GM19043 (cell line): ENCODE data around the gene MYH6.

Source experiments
- ATAC-seq: cut with Tn5 transposase; IDR thresholded peaks from one replicate; pipeline ENCODE4 v1.9.1; 2021; ENCODE audit warnings: low read depth; ENCODE audit not compliant: unreplicated experiment

MYH6 gene

DNA sequence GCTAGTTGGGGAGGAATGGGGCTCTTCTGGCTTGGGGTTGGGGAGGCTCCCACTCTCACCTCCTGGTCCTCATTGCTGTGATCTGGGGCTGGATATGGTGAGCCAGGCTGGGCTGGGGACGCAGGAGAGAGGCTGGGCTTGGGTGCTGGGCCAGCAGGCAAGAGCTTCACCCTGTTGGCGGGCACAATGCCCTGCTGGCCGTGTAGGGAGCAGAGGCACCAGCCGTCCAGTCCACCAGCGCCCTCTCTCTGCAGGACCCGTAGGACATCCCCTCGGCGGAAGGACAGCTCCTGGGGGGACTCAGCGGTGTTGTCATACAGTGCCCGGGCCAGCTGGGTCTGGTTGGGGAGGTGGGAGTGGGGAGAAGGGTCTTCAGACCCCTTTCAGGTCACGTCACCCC, 47.6 kb downstream of the MYH6 start:
- no peak for ATAC-seq

DNA sequence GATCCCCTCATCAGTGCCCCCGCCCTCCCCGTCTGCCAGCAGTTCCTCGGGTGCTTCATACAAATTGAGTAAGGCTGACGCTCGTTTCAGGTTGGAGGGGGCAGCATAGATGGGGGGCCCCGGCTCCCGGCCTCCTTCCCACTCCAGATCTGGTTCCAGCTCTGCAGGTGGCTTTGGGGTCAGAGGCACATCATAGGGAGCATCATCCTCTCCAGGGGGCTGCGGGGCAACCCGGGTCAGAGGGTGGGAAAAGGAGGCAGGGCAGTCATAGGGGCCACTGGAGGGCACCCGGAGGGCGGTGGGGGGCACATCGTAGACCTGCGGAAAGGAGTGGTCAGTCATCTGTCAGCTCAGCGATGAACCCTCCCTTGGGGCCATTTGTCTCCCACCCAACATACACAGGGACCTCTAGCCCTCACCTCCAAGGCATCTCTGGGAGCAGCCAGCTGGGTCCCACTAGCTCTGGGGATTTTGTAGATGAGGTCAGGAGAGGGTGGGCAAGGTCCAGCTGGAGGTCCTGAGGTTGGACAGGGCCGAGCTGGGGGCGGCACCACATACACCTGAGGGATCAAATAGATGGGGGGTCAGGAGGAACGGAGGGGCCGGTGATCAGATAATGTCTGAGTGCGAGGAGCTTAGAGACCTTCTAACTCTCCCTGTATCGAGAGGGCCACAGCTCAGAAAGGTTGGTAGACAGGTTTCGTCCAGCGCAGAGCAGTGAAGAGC, 48.2 kb downstream of the MYH6 start:
- ATAC-seq = no peak

DNA sequence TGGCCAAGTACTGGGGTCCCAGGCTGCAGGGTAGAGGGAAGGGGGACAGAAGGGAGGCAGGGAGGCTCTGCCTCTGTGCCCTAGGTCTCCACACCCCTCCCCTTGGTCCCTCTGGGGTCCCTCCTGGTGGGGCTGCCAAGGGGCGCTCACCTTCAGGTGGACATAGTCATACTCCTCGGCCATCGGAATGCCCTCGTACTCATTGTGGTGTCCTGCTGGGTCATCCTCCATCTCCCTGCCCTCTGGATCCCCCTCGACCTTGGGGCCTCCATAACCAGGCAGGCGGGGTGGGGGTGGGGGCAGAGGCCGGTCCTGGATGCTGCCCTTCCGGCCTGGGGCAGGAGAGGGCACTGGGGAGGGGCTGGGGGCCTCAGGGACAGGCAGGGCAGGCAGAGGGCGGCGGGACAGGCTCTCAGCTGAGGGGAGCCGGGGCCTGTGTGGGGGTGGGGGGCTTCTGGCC, 48.9 kb downstream of the MYH6 start:
- no peak for ATAC-seq

DNA sequence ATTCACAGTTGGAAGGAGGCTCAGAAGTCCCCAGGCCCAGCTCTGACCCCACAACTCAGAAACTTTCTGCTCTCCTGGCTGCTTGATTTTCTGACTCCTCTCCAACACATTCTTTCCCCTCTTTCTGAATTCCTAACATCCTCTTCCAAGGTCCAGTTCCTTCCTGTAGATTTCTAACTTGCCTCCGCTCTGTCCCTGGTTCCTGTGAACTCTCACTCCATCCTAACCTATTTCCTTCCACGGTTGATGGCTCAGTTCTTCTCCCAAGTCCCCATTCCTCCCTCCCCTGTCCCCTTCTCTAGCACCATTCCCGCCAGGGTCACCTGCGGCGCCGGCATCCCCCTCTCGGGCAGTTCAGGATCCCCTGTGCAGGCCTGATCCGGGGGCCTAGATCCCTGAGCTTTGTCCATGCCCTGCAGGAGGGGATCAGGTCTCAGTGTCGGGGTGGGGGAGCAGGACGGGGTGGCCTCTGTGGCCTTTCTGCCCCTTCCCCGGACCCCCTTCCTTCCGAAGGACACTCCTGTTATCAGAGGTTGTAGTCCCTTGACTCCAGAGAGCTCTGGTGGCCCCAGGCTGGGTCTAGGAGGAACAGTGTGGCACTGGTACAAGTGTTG, 49.4 kb downstream of the MYH6 start:
- ATAC-seq = no peak

DNA sequence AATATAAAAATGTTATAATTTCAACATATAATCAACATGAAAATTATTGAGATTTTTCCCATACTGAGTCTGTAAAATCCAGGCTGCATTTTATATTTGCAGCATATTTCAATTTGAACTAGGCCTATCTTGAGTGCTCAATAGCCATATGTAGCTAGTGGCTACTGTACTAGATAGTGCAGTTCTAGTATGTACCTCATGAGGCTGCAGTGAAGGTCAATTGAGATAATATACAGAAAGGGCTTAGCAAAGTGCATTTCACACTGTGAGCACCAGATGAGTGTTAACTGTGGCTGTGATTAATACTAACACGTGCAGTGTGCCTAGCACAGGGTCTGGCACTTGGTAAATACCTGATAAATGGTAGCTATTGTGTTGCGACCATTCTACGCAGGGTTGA, 50.0 kb downstream of the MYH6 start:
- ATAC-seq = no peak

DNA sequence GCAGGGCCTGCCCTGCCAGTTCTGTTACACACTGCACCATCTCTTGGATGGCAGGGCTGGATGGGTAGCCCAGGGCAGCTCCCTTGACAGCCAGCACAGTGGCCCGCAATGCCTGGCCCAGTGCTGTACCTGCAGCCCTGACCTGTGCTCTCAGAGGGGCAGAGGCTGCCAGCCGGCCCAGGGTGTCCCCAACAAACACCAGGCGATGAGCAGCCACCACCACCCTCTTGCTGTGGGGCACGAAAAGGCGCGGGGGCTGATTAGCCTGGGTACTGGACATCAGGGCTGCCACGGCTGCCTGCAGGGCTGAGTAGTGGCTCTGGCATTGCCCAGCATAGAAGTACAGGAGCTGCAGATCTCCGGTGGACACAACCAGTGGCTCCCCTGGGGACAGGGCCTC, 50.8 kb downstream of the MYH6 start:
- ATAC-seq = no peak

DNA sequence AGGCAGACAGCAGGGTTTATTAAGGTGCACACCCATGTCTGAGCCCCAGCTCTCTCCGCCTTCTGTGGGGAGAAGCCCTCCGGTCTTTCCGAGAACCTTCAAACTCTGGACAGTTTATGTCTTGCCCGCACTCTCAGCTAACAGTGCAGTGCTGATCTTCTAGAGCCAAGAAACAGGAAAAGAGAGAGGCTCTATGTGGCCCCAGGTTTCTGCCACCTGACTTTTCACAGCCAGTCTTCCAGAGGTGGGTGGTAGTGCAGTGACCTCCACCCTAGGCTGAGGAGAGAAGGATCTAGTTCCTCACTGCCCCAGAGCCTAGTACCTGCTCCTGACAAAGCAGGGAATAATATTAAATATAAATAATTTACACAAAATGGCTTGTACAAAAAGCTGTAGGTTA, 51.4 kb downstream of the MYH6 start:
- ATAC-seq = no peak

DNA sequence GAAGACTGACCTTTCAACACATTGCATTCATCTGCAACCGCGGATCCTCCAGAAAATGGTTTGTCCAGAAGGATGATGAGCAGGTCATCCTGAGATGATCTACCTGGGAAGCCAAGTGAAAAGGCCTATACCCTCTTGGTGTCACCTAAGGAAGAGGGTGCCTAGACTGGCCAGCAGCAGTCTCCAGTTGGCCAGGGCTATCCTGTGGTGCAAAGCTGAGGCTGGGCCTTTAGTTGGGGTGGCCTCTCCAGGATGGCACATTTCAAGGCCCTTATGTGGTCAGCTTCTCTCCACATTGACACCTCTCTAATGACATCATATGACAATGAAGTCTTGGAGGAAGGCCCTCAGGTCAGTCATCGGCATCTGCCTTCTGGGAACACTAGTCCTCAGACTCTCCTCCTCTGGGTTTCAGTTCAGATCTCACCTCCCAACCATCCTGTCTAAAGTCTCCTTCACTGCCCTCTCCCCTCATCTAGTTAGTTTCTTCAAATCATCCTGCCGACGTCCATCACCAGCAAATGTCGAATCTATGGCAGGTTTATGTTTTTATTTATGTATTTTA, 52.1 kb downstream of the MYH6 start:
- ATAC-seq = no peak

DNA sequence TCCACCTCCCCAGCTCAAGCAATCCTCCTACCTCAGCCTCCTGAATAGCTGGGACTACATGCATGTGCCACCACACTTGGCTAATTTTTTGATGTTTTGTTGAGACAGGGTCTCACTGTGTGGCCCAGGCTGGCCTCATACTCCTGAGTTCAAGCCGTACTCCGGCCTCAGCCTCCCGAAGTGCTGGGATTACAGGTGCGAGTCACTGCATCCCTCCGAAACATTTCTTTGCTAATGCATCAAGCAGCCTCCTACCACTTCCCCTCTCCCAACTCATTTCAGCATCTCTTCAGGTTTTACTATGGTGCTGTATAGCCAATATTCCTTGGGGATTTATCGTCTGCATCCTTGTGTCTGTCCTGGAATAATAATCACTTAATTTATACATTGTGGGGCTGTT, 53.1 kb downstream of the MYH6 start:
- no peak for ATAC-seq

DNA sequence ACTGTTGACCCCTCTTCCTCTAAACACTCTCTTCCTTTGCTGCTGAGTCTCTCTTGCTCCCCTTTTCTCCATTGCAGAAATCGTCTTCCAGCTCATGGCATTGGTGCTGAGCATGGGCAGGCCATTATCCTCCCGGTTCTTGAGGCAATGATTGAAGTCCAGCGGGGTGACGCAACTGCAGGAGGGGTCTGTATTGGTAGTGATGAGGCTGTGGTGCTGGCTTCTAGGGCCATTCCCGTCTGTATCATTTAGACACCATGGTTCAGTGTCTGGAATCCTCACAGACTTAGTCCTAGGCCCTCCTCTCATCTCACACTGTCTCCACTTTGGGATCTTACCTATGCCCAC, 54.7 kb downstream of the MYH6 start:
- ATAC-seq = no peak

DNA sequence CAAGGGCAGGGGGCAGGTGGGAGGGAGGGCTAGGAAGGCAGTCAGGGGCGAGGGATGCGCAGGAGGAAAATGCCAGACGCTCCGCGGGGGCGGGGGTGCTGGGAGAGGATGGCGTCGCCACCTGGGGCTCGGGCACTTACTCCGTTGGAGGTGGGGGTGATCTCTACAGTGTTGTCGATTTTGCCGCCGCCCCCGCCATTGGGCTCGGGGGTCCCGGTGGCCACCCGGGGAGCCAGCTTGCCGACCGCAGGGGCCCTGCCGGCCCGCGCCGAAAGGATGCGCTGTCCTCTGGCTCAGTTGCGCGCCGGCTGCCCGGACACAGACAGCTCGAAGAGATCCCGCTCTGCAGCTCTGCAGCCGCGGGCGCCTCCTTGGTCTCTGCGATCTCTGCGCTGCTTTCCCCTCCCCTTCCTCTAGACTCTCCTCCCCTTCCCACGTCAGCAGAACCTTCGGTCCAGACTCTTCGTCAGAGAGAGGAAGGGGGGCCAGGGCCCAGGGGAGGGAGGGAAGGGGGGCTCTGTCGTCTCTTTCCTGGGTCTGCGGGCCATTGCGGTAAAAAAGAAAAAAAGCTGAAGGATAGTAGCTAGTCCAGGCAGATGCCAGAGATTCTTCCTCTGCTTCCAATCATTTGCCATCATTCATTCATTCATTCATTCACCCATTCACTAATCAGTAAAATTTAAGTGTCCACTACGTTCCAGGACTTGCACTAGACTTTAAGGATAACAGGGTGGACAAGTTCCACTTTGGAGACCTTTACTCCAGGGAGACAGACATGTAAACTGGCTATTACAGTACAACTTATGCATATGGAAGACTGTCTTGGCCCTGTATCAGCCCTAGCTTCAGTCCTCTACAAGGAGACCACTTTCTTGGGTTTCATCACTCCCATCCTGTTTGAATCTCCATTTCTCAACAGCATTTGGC, 55.3 kb downstream of the MYH6 start, which contains the start of gene SLC22A17:
TSS of gene SLC22A17 (minus strand) at position 382 of the 927 bp plus-strand sequence.
- ATAC-seq = no peak

DNA sequence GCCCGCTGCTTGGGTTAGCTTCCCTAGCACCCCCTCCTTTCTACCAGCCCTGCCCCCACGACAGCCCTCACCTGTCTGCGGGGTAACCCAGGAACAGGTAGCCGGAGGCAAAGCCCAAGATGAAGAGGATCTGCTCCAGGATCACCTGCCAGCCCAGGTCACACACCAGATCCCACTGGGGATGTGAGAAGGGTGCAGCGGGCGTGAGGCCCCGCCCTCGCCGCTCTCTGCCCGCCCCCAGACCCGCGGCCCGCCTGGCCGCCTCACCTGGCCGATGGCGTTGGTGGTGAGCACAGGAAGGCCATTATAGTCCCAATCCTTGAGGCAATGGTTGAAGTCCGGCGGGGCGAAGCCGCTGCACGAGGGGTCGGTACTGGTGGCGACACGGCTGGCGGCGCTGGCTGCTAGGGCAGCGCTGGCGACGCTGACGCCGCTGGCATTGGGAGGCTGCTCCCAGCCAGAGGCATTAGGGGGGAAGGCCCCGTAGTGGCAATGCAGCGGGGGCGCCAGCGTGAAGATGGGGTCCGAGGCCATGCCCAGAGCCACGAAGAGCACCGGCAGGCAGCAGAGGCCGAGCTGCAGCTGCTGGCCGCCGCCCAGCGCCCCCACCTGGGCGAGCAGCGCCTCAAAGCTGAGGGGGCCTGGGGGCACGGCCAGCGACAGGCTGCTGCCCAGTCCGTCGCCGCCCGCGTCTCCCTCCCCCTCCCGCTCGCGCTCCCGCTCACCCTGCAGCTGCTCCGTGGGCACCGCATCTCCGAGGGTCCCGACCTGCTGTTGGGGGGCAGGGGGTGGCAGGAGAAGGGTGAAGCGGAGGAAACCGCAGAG, 56.2 kb downstream of the MYH6 start:
- ATAC-seq = no peak

DNA sequence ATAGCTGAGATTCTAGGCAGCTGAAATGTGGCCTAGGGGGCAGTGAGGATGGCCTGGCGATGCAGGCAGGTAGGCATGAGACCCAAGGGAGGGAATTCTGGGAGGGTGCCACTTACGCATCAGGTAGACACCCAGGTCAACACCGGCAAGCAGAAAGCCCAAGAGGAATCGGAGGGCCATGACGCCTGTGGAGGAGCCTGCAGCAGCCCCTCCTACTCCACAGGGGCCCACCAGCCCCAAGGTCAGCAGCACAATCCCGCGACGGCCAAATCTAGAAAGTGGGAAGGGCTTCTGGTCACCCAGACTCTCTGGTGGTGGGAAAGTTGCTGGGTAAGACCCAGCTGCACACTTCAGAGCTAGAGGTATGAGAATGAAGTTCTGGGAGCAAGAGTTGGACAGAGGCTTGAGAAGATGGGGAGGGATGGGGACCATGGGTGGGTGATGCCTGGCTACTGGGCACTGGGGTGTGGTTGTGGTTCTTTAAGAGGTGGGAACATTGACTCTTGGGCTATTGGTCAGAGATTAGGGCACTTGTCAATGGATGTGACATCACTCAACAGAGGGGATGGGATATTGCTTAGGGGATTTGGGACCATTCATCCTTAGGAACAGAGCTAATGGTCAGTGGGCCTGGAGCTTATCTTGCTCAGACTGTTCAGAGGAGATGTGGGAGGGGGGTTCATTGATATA, 58.8 kb downstream of the MYH6 start:
- ATAC-seq = no peak

DNA sequence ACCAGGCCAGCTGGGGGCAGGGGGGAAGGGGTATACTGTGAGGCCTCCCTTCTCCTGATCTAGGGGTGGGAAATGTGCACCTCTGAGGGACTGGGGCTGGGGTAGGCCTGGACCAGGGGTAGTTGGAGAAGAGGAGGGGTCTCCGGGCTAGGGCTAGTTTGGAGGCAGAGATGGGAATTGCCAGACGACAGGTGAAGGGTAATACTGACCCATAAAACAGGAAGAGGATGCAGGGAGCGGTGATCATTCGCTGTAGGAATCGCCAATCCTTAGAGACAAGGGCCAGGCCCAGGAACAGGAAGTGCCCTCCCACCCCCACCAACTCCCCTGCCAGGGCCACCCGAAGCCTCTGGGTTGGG, 59.8 kb downstream of the MYH6 start:
- no peak for ATAC-seq

DNA sequence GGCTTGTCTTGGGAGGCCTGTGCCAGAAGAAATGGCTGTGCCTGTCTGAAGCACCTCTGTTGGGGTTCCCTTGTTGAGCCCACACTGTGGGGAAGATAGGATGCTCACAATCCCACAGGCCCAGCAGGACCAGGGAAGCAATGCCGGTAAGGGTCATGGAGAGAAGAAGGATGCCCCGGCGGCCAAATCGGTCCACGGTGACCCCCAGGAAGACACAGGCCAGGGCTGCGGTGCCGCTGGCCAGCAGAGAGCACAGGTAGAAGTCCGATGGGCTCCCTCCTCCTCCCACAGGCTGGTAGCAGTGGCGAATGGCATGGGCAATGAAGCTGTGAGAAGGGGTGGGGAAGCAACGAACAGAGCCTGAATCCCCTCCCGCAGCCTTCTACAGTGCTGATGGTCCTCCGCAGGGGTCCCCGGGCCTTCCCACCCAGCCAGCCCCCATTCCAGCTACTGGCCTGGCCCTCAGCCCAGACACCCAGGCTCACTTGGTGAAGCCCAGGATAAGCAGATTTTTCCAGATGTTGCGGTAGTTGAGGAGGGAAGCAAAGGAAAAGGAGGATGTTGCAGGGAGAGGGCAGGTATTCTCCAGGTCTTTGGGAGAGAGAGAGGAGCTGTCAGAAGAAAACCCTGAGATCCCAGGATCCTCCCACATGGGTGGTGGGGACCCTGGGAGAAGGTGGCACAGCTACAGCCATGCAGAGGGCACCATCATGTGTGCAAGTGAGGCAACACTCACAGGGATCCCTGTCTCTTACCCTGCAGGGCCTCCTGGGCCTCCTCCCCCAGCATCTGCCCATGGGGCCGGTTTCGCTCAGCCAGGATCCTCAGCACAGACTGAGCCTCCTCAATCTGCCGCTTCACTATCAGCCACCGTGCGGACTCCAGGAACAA, 60.4 kb downstream of the MYH6 start:
- ATAC-seq = no peak

DNA sequence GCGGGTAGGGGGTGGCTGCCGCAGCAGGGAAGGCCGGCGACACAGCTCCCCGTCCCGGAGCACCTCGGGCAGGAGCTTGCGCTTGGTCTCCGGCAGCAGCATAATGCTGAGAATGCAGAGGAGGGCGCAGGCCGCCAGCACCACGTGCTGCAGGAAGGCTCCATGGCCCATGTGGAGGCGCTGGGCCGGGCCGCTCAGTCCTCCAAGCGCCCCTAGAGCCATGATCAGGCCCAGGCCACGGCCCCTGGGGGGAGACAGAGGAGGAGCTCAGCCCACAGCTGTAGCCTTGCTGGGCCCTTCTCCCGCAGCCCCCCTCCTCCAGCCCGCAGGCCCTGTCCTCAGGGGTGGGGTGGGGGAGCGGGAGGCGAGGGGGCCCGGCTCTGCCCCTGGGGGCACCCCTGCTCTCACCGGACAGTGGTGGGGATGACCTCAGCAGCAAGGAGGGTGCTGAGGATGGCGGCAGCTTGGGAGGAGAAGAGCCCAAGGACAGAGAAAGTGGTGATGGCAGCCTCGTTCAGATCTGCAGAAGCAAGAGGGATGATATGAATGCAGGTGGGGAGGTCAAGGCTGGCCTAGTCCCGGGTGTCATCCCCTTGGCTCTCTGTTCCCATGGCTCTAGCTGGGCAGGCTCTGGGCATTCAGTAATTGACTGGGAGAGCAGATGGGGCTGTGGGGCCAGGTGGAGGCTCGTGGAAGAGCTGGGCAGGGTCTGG, 61.2 kb downstream of the MYH6 start:
- no peak for ATAC-seq

DNA sequence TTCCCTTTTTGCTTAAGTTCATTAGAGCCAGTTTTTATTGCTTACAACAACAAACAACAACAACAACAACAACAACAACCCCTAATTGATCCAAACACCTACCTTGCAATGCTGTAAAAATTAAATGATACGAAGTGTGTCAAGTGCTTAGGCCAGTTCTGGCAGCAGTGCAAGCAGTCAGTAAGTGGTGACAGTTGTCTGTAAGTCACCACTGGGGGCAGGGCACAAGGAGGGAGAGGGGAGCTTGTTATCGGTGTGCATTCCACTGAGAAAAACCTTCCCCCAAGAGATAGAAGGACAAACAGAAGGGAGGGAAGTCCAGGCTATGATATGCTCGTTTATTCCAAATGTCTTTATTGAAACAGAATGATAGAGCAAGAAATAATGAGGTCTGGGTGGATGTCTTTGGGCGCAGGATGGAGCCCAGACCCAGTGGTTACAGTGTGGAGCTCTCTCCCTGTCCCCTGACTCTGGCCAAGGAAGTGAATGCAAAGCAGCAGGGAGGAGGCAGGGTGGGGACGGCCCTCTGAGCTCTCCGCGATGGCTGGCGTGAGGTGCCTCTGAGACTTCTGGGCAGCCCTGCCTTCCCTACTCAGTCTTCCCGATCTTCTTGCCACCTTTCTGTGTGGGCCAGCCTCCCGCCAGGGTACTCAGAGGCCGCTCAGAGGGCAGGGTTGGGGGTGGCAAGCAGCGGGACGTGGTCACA, 61.9 kb downstream of the MYH6 start:
- no peak for ATAC-seq

DNA sequence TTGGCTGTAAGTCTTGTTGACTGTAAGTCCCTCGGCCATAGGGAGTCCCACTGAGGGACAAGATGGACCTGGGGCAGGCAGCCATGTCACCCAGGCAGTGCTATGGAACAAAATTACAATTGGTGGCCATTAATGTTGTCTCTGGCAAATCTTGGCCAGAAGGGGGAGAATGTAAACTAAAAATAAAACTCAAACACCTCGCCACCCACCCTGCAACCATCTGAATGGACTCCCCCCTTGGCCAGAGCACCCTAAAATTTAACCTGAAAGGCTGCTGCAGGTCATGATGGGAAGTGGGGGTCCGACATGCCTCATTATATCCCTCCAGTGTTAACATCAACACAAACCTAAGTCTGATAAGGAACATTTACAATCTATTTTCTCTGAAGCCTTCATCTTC, 63.6 kb downstream of the MYH6 start:
- no peak for ATAC-seq
